ENCODE results near the gene ADGRA3.

Gene ADGRA3

GRCh38 chr4:22491939-22492338 lies 23.9 kb downstream of the ADGRA3 start:
- peaks cover 38% of the 10 kb centered on the region for H3K79me2 ChIP-seq (ENCODE audit: low read length)

GRCh38 chr4:22490718-22491315 lies 25.0 kb downstream of the ADGRA3 start:
- no peaks in the 10 kb centered on the region for H3F3A ChIP-seq (ENCODE audit: insufficient read depth, low read length)
- no peaks in the 10 kb centered on the region for H3K27me3 ChIP-seq (replicated peaks; ENCODE audit: insufficient read depth, low read length)
- peaks cover 34% of the 10 kb centered on the region for H3K79me2 ChIP-seq (ENCODE audit: low read length)
- no peak overlapping the region for H3K9ac ChIP-seq (ENCODE audit: low read length)
- H2AFZ ChIP-seq (ENCODE audit: low read length): no peak overlapping the region
- H4K20me1 ChIP-seq (ENCODE audit: insufficient read depth, low read length): no peaks in the 10 kb centered on the region
- no peaks in the 10 kb centered on the region for H3K9me2 ChIP-seq (replicated peaks; ENCODE audit: insufficient read depth, low read length)
- no peak overlapping the region for H3K4me3 ChIP-seq (ENCODE audit: low read length)
- H3K9me3 ChIP-seq (replicated peaks; ENCODE audit: insufficient read depth, low read length): no peaks in the 10 kb centered on the region
- TF ChIP-seq EZH2phosphoT487 (IDR thresholded peaks at IDR 0.05; ENCODE audit: low read length): no peak
- no peak for TF ChIP-seq CTCF (IDR thresholded peaks at IDR 0.05; ENCODE audit: low read length)
- TF ChIP-seq EZH2 (optimal IDR thresholded peaks at IDR 0.05; ENCODE audit: low read depth, low read length): no peak
- DNase-seq: no peak
- H3K36me3 ChIP-seq (replicated peaks; ENCODE audit: insufficient read depth, low read length): no peaks in the 10 kb centered on the region
- H3K4me2 ChIP-seq (ENCODE audit: low read depth, low read length): no peak overlapping the region
- no peak overlapping the region for H3K27ac ChIP-seq (ENCODE audit: low read length)
- no peaks in the 10 kb centered on the region for H3K4me1 ChIP-seq (ENCODE audit: low read length)

More at GRCh38 chr4:22491939-22492338, 23.9 kb downstream of the ADGRA3 start:
- Histone ChIP-seq H3K4me2 (ENCODE audit: low read depth, low read length) (no peak overlapping the region), H3K36me3 (replicated peaks; ENCODE audit: insufficient read depth, low read length) (no peaks in the 10 kb centered on the region), H3K27ac (ENCODE audit: low read length) (no peak overlapping the region), H3K9me3 (replicated peaks; ENCODE audit: insufficient read depth, low read length) (no peaks in the 10 kb centered on the region), H3K4me1 (ENCODE audit: low read length) (no peaks in the 10 kb centered on the region), H4K20me1 (ENCODE audit: insufficient read depth, low read length) (no peaks in the 10 kb centered on the region), H3K9me2 (replicated peaks; ENCODE audit: insufficient read depth, low read length) (no peaks in the 10 kb centered on the region), H3K9ac (ENCODE audit: low read length) (no peak overlapping the region), H2AFZ (ENCODE audit: low read length) (no peak overlapping the region), H3K27me3 (replicated peaks; ENCODE audit: insufficient read depth, low read length) (no peaks in the 10 kb centered on the region), H3K4me3 (ENCODE audit: low read length) (no peak overlapping the region), H3F3A (ENCODE audit: insufficient read depth, low read length) (no peaks in the 10 kb centered on the region)
- TF ChIP-seq EZH2phosphoT487 (IDR thresholded peaks at IDR 0.05; ENCODE audit: low read length): no peak
- TF ChIP-seq CTCF (IDR thresholded peaks at IDR 0.05; ENCODE audit: low read length): no peak
- TF ChIP-seq EZH2 (optimal IDR thresholded peaks at IDR 0.05; ENCODE audit: low read depth, low read length): no peak
- no peak for DNase-seq

- Histone ChIP-seq H3K4me2 (ENCODE audit: low read depth, low read length) (no peak overlapping the region), H3K4me3 (ENCODE audit: low read length) (no peak overlapping the region), H3K9me2 (replicated peaks; ENCODE audit: insufficient read depth, low read length) (no peaks in the 10 kb centered on the region), H3K4me1 (ENCODE audit: low read length) (no peaks in the 10 kb centered on the region), H3K36me3 (replicated peaks; ENCODE audit: insufficient read depth, low read length) (no peaks in the 10 kb centered on the region), H2AFZ (ENCODE audit: low read length) (no peak overlapping the region), H4K20me1 (ENCODE audit: insufficient read depth, low read length) (no peaks in the 10 kb centered on the region), H3K27me3 (replicated peaks; ENCODE audit: insufficient read depth, low read length) (no peaks in the 10 kb centered on the region), H3K79me2 (ENCODE audit: low read length) (peaks cover 27% of the 10 kb centered on the region), H3F3A (ENCODE audit: insufficient read depth, low read length) (no peaks in the 10 kb centered on the region), H3K9ac (ENCODE audit: low read length) (no peak overlapping the region), H3K9me3 (replicated peaks; ENCODE audit: insufficient read depth, low read length) (no peaks in the 10 kb centered on the region), H3K27ac (ENCODE audit: low read length) (no peak overlapping the region)
- TF ChIP-seq EZH2phosphoT487 (IDR thresholded peaks at IDR 0.05; ENCODE audit: low read length): no peak
- TF ChIP-seq CTCF (IDR thresholded peaks at IDR 0.05; ENCODE audit: low read length): no peak
- no peak for TF ChIP-seq EZH2 (optimal IDR thresholded peaks at IDR 0.05; ENCODE audit: low read depth, low read length)
- no peak for DNase-seq
Observed at GRCh38 chr4:22488106-22488505, 27.8 kb downstream of the ADGRA3 start.
